Activated CD8-positive, alpha-beta memory T cell treated with anti-CD3 and anti-CD28 coated beads, Interleukin-2, amount 10 ng/mL, durations not matched to agents 7 days and 5 days (primary cell): ENCODE data around the gene KRABD2.
A peak's percentile ranks its signal among the peaks of the same experiment; 100 is the strongest.
"Not testable (repeated sequence)": the region's sequence is repeated elsewhere in the genome, so short reads cannot be mapped to it uniquely, and the experiment has no call there.

ENCODE experiments used
- ATAC-seq: fragments of 150-1000 bp; cut with Tn5 transposase; one replicate; pipeline ENCODE4 v1.10.0; 2021; ENCODE audit warnings: moderate library complexity
- CTCF ChIA-PET: fragments of 350-600 bp; sonication (Branson Sonifier 250); formaldehyde crosslinking; loops from one replicate; lab custom pipeline; 2021; ENCODE audit warnings: antibody characterized with exemption; lab: Charles Lee
- DNase-seq: peaks from one replicate; pipeline ENCODE4 v3.0.0-alpha.2; 2020
- H3K27ac Mint-ChIP-seq: one replicate; pipeline ENCODE4 v1.8.0; 2021; ENCODE audit warnings: mild to moderate bottlenecking, mixed read lengths
- H3K27me3 Mint-ChIP-seq: one replicate; pipeline ENCODE4 v1.8.0; 2021; ENCODE audit warnings: mixed read lengths
- H3K36me3 Mint-ChIP-seq: one replicate; pipeline ENCODE4 v1.8.0; 2021; ENCODE audit warnings: mild to moderate bottlenecking, mixed read lengths
- H3K4me1 Mint-ChIP-seq: one replicate; pipeline ENCODE4 v1.8.0; 2021; ENCODE audit warnings: mixed read lengths
- H3K4me3 Mint-ChIP-seq: one replicate; pipeline ENCODE4 v1.8.0; 2021; ENCODE audit warnings: mild to moderate bottlenecking, moderate library complexity, mixed read lengths
- H3K9me3 Mint-ChIP-seq: one replicate; pipeline ENCODE4 v1.8.0; 2022; ENCODE audit warnings: low read depth, mixed read lengths

KRABD2 gene

GRCh38 chr17:8406174-8406573 lies 29.7 kb upstream of the KRABD2 start:
- H3K27ac Mint-ChIP-seq = no peak overlapping the region
- H3K9me3 Mint-ChIP-seq = no peaks in the 10 kb centered on the region
- no peaks in the 10 kb centered on the region for H3K36me3 Mint-ChIP-seq
- DNase-seq (no peak), ATAC-seq (no peak)
- H3K4me1 Mint-ChIP-seq = peaks cover 12% of the 10 kb centered on the region
- CTCF ChIA-PET = interaction anchor here (0.6 to 1.4 kb wide), 3 partner anchors 16 to 199 kb away, joined by 3 to 6 read pairs (median 3); no protein-coding TSS in a partner anchor
- H3K4me3 Mint-ChIP-seq = no peak overlapping the region
- peaks cover 22% of the 10 kb centered on the region for H3K27me3 Mint-ChIP-seq

GRCh38 chr17:8405499-8406016 lies 29.1 kb upstream of the KRABD2 start:
- H3K27ac Mint-ChIP-seq = no peak overlapping the region
- CTCF ChIA-PET = interaction anchor here (1.3 to 1.4 kb wide), 2 partner anchors 16 to 19 kb away, joined by 3 to 6 read pairs; no protein-coding TSS in a partner anchor
- H3K4me1 Mint-ChIP-seq = peaks cover 12% of the 10 kb centered on the region
- DNase-seq (no peak), ATAC-seq (no peak)
- H3K36me3 Mint-ChIP-seq = no peaks in the 10 kb centered on the region
- H3K4me3 Mint-ChIP-seq = no peak overlapping the region
- no peaks in the 10 kb centered on the region for H3K9me3 Mint-ChIP-seq
- H3K27me3 Mint-ChIP-seq = peaks cover 23% of the 10 kb centered on the region

- H3K36me3 Mint-ChIP-seq = no peaks in the 10 kb centered on the region
- CTCF ChIA-PET = no interaction called here
- peaks cover 25% of the 10 kb centered on the region for H3K27me3 Mint-ChIP-seq
- H3K9me3 Mint-ChIP-seq = no peaks in the 10 kb centered on the region
- H3K27ac Mint-ChIP-seq = no peak overlapping the region
- no peak overlapping the region for H3K4me3 Mint-ChIP-seq
- DNase-seq = no peak
- peaks cover under 1% of the 10 kb centered on the region for H3K4me1 Mint-ChIP-seq
- ATAC-seq = no peak
These were observed 26.5 kb upstream of the KRABD2 start for GRCh38 chr17:8402921-8403536.

GRCh38 chr17:8401107-8401506 lies 24.6 kb upstream of the KRABD2 start:
- Mint-ChIP-seq H3K4me1 (no peaks in the 10 kb centered on the region), H3K36me3 (no peaks in the 10 kb centered on the region), H3K4me3 (no peak overlapping the region), H3K27ac (no peak overlapping the region), H3K9me3 (no peaks in the 10 kb centered on the region), H3K27me3 (peaks cover 32% of the 10 kb centered on the region)
- no peak for DNase-seq
- ATAC-seq = no peak
- CTCF ChIA-PET = no interaction called here

- CTCF ChIA-PET = interaction anchor here (0.8 kb wide), 1 partner anchor 11 kb away, joined by 3 read pairs; no protein-coding TSS in a partner anchor
- DNase-seq (no peak), ATAC-seq (no peak)
- Mint-ChIP-seq H3K36me3 (peaks cover 2% of the 10 kb centered on the region), H3K27me3 (peaks cover 44% of the 10 kb centered on the region), H3K4me1 (peaks cover 2% of the 10 kb centered on the region), H3K27ac (no peak overlapping the region), H3K9me3 (no peaks in the 10 kb centered on the region), H3K4me3 (no peak overlapping the region)
These were observed 22.5 kb upstream of the KRABD2 start for GRCh38 chr17:8398980-8399379.

GRCh38 chr17:8397636-8398035 lies 21.1 kb upstream of the KRABD2 start, which contains the start of gene RNF222:
Gene RNF222 (minus strand): TSS chr17:8397827. CDS start chr17:8393461, 4,366 bp downstream.
- peaks cover 12% of the 10 kb centered on the region for H3K4me1 Mint-ChIP-seq
- CTCF ChIA-PET = interaction anchor here (0.7 to 1.1 kb wide), 2 partner anchors 12 to 14 kb away, joined by 3 read pairs; no protein-coding TSS in a partner anchor
- no peak within 1 kb of the TSS for H3K27ac Mint-ChIP-seq
- H3K27me3 Mint-ChIP-seq = peaks cover 43% of the 10 kb centered on the region
- peaks cover 2% of the 10 kb centered on the region for H3K36me3 Mint-ChIP-seq
- no peaks in the 10 kb centered on the region for H3K9me3 Mint-ChIP-seq
- DNase-seq (no peak), ATAC-seq (no peak)
- H3K4me3 Mint-ChIP-seq = no peak within 1 kb of the TSS

- not testable (repeated sequence) for H3K36me3 Mint-ChIP-seq, DNase-seq, H3K4me3 Mint-ChIP-seq, ATAC-seq, H3K9me3 Mint-ChIP-seq, H3K27ac Mint-ChIP-seq
- CTCF ChIA-PET = interaction anchor here (0.7 to 4.7 kb wide), 4 partner anchors 12 to 351 kb away, joined by 3 to 41 read pairs (median 8); partner anchors contain the start of genes KRABD2 and RPL26
- peaks cover 26% of the 10 kb centered on the region for H3K27me3 Mint-ChIP-seq
- H3K4me1 Mint-ChIP-seq = peaks cover 12% of the 10 kb centered on the region
These were observed 18.0 kb upstream of the KRABD2 start for GRCh38 chr17:8394497-8394896.

GRCh38 chr17:8393470-8394231 lies 17.1 kb upstream of the KRABD2 start:
- ATAC-seq (peak; percentile 94), DNase-seq (peak; percentile 80)
- H3K4me3 Mint-ChIP-seq = no peak overlapping the region
- peaks cover 12% of the 10 kb centered on the region for H3K4me1 Mint-ChIP-seq
- no peaks in the 10 kb centered on the region for H3K9me3 Mint-ChIP-seq
- peaks cover 24% of the 10 kb centered on the region for H3K27me3 Mint-ChIP-seq
- CTCF ChIA-PET = interaction anchor here (0.7 to 4.7 kb wide), 5 partner anchors 11 to 352 kb away, joined by 3 to 41 read pairs (median 4); partner anchors contain the start of genes KRABD2 and RPL26
- H3K36me3 Mint-ChIP-seq = peaks cover 2% of the 10 kb centered on the region
- peak overlapping the region; percentile 94 for H3K27ac Mint-ChIP-seq

- Mint-ChIP-seq H3K27ac (peak overlapping the region; percentile 94), H3K4me3 (no peak overlapping the region), H3K36me3 (peaks cover 2% of the 10 kb centered on the region), H3K27me3 (peaks cover 18% of the 10 kb centered on the region), H3K9me3 (no peaks in the 10 kb centered on the region), H3K4me1 (peaks cover 19% of the 10 kb centered on the region)
- CTCF ChIA-PET = interaction anchor here (0.6 to 4.7 kb wide), 3 partner anchors 10 to 600 kb away, joined by 3 to 41 read pairs (median 4); partner anchors contain the start of gene RPL26
- no peak for ATAC-seq
- no peak for DNase-seq
These were observed 16.4 kb upstream of the KRABD2 start for GRCh38 chr17:8392674-8393469.

GRCh38 chr17:8392274-8392673 lies 15.8 kb upstream of the KRABD2 start:
- H3K27ac Mint-ChIP-seq = no peak overlapping the region

GRCh38 chr17:8391711-8392110 lies 15.2 kb upstream of the KRABD2 start:
- ATAC-seq (no peak), DNase-seq (no peak)
- CTCF ChIA-PET = interaction anchor here (0.8 to 4.7 kb wide), 2 partner anchors 9 to 18 kb away, joined by 3 to 41 read pairs; partner anchors contain the start of gene RPL26
- Mint-ChIP-seq H3K4me3 (no peak overlapping the region), H3K9me3 (no peaks in the 10 kb centered on the region), H3K4me1 (peaks cover 25% of the 10 kb centered on the region), H3K36me3 (peaks cover 2% of the 10 kb centered on the region), H3K27me3 (peaks cover 13% of the 10 kb centered on the region), H3K27ac (no peak overlapping the region)

More at GRCh38 chr17:8392274-8392673, 15.8 kb upstream of the KRABD2 start:
- ATAC-seq = no peak
- CTCF ChIA-PET = interaction anchor here (4.7 kb wide), 1 partner anchor 9 kb away, joined by 41 read pairs; the partner anchor contains the start of gene RPL26
- H3K4me3 Mint-ChIP-seq = no peak overlapping the region
- H3K4me1 Mint-ChIP-seq = peaks cover 23% of the 10 kb centered on the region
- no peak for DNase-seq
- H3K27me3 Mint-ChIP-seq = peaks cover 13% of the 10 kb centered on the region
- peaks cover 2% of the 10 kb centered on the region for H3K36me3 Mint-ChIP-seq
- H3K9me3 Mint-ChIP-seq = no peaks in the 10 kb centered on the region

- Mint-ChIP-seq H3K27me3 (no peaks in the 10 kb centered on the region), H3K27ac (peak overlapping the region; percentile 44), H3K9me3 (no peaks in the 10 kb centered on the region), H3K36me3 (peaks cover under 1% of the 10 kb centered on the region), H3K4me3 (no peak overlapping the region), H3K4me1 (peaks cover 32% of the 10 kb centered on the region)
- DNase-seq (peak; percentile 56), ATAC-seq (no peak)
- CTCF ChIA-PET = interaction anchor here (1.4 to 1.6 kb wide), 3 partner anchors 11 to 360 kb away, joined by 4 to 5 read pairs (median 5); partner anchors contain the start of gene KRABD2
These were observed 11.6 kb upstream of the KRABD2 start for GRCh38 chr17:8387914-8388651.
